Measurements from ENCODE around the gene RYR2. TPM values are rescaled to one million over a fixed set of nuclear protein-coding genes. Genes with fewer than 3 reads are reported as not detected.

RYR2 gene
- total and polyA plus RNA-seq, 9 of the 15 experiments (the other 6 are each of a cell fraction or from before 2014, with no cell fraction given): 0.03 to 0.42 (median 0.14) TPM

GRCh38 chr1:237619553-237619952 lies 577.6 kb downstream of the RYR2 start:
- H3K4me2 ChIP-seq (ENCODE audit: insufficient read depth, low read length): no peak overlapping the region
- FAIRE-seq: no peak
- TF ChIP-seq CBX5 (IDR thresholded peaks at IDR 0.05; ENCODE audit: borderline replicate concordance, low read depth) (0 out of 2 replicates have a peak, but pooled peaks have one; percentile 47), RBM17 (IDR thresholded peaks at IDR 0.05; ENCODE audit: borderline replicate concordance, low read depth, low read length) (no peak), SOX6 (IDR thresholded peaks at IDR 0.05) (no peak), POLR2H (tag; IDR thresholded peaks at IDR 0.05; ENCODE audit: low read depth) (no peak), ELK3 (CRISPR knock-in tag; IDR thresholded peaks at IDR 0.05) (no peak), SETDB1 (IDR thresholded peaks at IDR 0.05; ENCODE audit: low read length) (no peak), ZNF197 (CRISPR knock-in tag; IDR thresholded peaks at IDR 0.05; ENCODE audit: low read depth) (no peak), ETV5 (CRISPR knock-in tag; IDR thresholded peaks at IDR 0.05; ENCODE audit: low read depth) (no peak), CBX3 (IDR thresholded peaks at IDR 0.05; ENCODE audit: borderline replicate concordance in 1 of 2, low read length in 2 of 2) (0 out of 3 replicates have a peak, but pooled peaks of 1 of the 2 experiments have one; percentile 26), TEAD2 (tag; IDR thresholded peaks at IDR 0.05) (no peak), TRIM28 (IDR thresholded peaks at IDR 0.05) (0 out of 2 replicates have a peak, but pooled peaks have one; percentile 45)
- ChIA-PET POLR2A (no interaction called here), CTCF (ENCODE audit: low intra/inter-chr PET ratio) (no interaction called here)
- no peaks in the 10 kb centered on the region for H4K20me1 ChIP-seq (replicated peaks; ENCODE audit: control insufficient read depth, insufficient read depth, low read length)
- no peaks in the 10 kb centered on the region for H3K4me1 ChIP-seq (replicated peaks in 1 of 2; ENCODE audit: control insufficient read depth in 2 of 2, insufficient read depth in 2 of 2, low read length in 2 of 2)
- H3K4me3 ChIP-seq: no peak overlapping the region
- H3K9me3 ChIP-seq (replicated peaks; ENCODE audit: control insufficient read depth, insufficient read depth, low read depth, low read length): no peaks in the 10 kb centered on the region; the same call in 1 of the 2 replicates
- no peak overlapping the region for H2AFZ ChIP-seq (ENCODE audit: low read depth, low read length)
- no peaks in the 10 kb centered on the region for H3K27me3 ChIP-seq (ENCODE audit: control insufficient read depth in 2 of 2, insufficient read depth in 2 of 2, low read length in 2 of 2)
- no TSS peak for BruUV-seq (replicated peaks)
- no peak overlapping the region for H3K27ac ChIP-seq (ENCODE audit: extremely low read depth, low read depth, low read length)
- in situ Hi-C loops (cut with MboI) (no loop called here), intact Hi-C loops (cut with micrococcal nuclease) (no loop called here)
- ATAC-seq: no peak
- 2% methylated on average over 5 of the region's 5 CpGs for WGBS (ENCODE audit: insufficient coverage, low coverage, missing lambda C conversion rate)
- no peaks in the 10 kb centered on the region for H3K9me1 ChIP-seq (ENCODE audit: control insufficient read depth, insufficient read depth, low read length)
- no peaks in the 10 kb centered on the region for H3K79me2 ChIP-seq (ENCODE audit: control insufficient read depth, insufficient read depth, low read length)
- no peaks in the 10 kb centered on the region for H3K36me3 ChIP-seq (ENCODE audit: control insufficient read depth, insufficient read depth, low read length)
- no peak for DNase-seq (ENCODE audit: extremely low read depth in 1 of 4, low spot score in 3 of 4)
- no peak overlapping the region for H3K9ac ChIP-seq (ENCODE audit: insufficient read depth in 1 of 2, low read depth in 2 of 2, low read length in 2 of 2)
